HepG2 (cell line): Measurements from ENCODE around the gene INSYN2B.

Experiments used
- DBP ChIP-seq: sonication (generic); formaldehyde crosslinking; IDR thresholded peaks from 2 replicates; pipeline ENCODE4 v1.4.0; 2020; ENCODE audit warnings: missing genetic modification reagents; ENCODE audit errors: not compliant biosample characterization
- PRPF4 ChIP-seq: fragments of 200-400 bp; formaldehyde crosslinking; IDR thresholded peaks from 2 replicates; pipeline ENCODE4 v1.6.1; 2016; ENCODE audit warnings: low read length, low read depth; ENCODE audit not compliant: poor library complexity, severe bottlenecking

GRCh38 chr5:169910393-169910792 lies 69.9 kb downstream of the INSYN2B start:
- no peak for TF ChIP-seq PRPF4
- no peak for TF ChIP-seq DBP (CRISPR knock-in tag)
